ENCODE measurements around the gene SNTG2. TPM values are rescaled to one million over a fixed set of nuclear protein-coding genes. Genes with fewer than 3 reads are reported as not detected.

Gene SNTG2
- total RNA-seq, 6 experiments from 2014 or later, result not detected

DNA sequence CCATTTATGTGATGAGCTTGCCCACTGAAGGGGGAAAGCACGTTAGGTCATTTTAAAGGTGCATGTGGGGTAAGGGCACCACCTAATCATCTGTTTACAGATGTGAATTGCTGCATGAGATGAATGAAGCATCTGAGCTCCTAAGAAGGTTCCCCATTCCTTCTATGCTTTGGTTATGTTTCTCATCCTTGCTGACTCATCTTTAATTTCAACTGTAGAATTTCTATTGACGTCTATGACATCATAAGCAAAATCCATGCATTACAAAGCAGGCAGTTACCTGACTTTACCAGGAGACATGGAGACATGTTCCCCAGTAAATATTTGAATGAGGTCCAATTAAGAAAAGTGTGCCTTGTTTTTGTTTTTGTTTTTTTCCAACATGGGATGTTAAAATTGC, 2.8 kb downstream of the SNTG2 start:
- TF ChIP-seq, protein P1, sequence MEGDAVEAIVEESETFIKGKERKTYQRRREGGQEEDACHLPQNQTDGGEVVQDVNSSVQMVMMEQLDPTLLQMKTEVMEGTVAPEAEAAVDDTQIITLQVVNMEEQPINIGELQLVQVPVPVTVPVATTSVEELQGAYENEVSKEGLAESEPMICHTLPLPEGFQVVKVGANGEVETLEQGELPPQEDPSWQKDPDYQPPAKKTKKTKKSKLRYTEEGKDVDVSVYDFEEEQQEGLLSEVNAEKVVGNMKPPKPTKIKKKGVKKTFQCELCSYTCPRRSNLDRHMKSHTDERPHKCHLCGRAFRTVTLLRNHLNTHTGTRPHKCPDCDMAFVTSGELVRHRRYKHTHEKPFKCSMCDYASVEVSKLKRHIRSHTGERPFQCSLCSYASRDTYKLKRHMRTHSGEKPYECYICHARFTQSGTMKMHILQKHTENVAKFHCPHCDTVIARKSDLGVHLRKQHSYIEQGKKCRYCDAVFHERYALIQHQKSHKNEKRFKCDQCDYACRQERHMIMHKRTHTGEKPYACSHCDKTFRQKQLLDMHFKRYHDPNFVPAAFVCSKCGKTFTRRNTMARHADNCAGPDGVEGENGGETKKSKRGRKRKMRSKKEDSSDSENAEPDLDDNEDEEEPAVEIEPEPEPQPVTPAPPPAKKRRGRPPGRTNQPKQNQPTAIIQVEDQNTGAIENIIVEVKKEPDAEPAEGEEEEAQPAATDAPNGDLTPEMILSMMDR (IDR thresholded peaks at IDR 0.05), result no peak
- no peak for TF ChIP-seq POLR2A (IDR thresholded peaks at IDR 0.05)
- no peak for ATAC-seq
- intact Hi-C loops (cut with DNase I), result no loop called here

DNA sequence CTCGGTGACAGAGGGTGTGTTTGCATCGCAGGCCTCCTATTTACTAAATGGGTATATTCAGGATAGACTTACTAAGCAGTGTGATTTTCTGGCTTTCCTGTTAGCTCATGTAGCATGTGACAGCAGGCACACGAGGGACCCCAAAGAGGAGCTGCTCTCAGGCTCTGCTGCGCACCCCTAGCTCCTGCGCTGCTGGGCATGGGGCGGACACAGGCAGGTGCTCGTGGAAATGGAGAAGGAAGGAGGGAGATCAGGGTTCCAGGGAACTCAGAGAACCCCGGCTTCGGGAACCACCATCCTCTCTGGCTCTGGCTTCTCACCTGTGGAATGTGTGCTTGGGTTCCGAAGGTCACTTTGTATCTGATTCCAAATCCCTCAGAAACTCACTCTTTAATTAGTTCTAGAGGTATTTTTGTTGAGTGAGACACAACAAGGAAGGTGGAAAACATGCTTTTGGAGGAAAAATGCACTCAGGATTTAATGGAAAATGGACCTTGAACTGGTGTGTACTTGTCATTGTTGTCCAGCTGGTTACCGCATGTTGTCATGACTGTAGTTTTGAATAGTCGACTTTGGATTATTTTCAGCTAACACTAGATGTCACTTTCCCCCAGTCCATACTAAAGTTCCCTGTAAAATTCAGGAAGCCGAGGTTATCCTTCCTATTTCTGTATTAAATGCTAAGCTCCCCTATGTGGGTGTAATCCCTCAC, 3.5 kb downstream of the SNTG2 start:
- peak in 1 of 3 donors; percentile 30 for DNase-seq
- TF ChIP-seq, protein P1 (IDR thresholded peaks at IDR 0.05), result peak in 2 of 4 donors; percentile 18 to 33
- no peak for TF ChIP-seq POLR2A (IDR thresholded peaks at IDR 0.05)
- intact Hi-C loops (cut with DNase I), result no loop called here
- peak in 2 of 4 donors; percentile 57 to 76 for ATAC-seq
- no peaks in the 10 kb centered on the region for H3K36me3 ChIP-seq
- H3K4me3 ChIP-seq, result no peak overlapping the region
- no peak overlapping the region for H3K27ac ChIP-seq
- peaks cover 0 to 17% of the 10 kb centered on the region in 2 donors for H3K27me3 ChIP-seq
- 39% methylated on average over 7 of the region's 13 CpGs for WGBS (ENCODE audit: insufficient coverage, low coverage, low lambda C conversion rate, missing lambda C conversion rate)
- no peaks in the 10 kb centered on the region for H3K9me3 ChIP-seq
- H3K4me1 ChIP-seq, result peaks cover 0 to 10% (median 5%) of the 10 kb centered on the region in 4 donors

More for the DNA sequence above, 2.8 kb downstream of the SNTG2 start:
- Histone ChIP-seq H3K27ac (no peak overlapping the region), H3K9me3 (no peaks in the 10 kb centered on the region), H3K36me3 (no peaks in the 10 kb centered on the region), H3K4me1 (peaks cover 0 to 10% (median 5%) of the 10 kb centered on the region in 4 donors), H3K27me3 (peaks cover 0 to 23% of the 10 kb centered on the region in 2 donors), H3K4me3 (no peak overlapping the region)
- DNase-seq, result no peak
- 25% methylated on average over 2 of the region's 2 CpGs for WGBS (ENCODE audit: insufficient coverage, low coverage, low lambda C conversion rate, missing lambda C conversion rate)

DNA sequence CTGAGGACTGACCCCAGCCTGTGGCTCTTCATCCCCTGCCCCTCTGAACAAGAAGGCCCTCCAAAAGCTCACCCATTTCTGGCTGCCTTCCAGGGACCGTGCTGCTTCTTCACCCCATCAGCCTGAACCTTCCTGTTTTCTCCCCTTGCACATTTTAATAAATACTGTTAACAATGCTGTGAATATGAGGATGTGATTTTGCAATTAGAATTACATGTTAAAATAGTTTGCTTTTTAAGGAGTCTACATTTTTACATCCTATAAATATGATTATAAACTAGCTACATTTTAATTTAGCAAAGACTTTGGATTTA, 4.0 kb downstream of the SNTG2 start:
- 20% methylated on average over 1 of the region's 1 CpG for WGBS (ENCODE audit: insufficient coverage, low coverage, low lambda C conversion rate, missing lambda C conversion rate)
- ATAC-seq (no peak), DNase-seq (no peak)
- no peak overlapping the region for H3K27ac ChIP-seq
- no peak overlapping the region for H3K4me3 ChIP-seq
- H3K4me1 ChIP-seq, result peaks cover 0 to 7% (median 4%) of the 10 kb centered on the region in 4 donors
- H3K27me3 ChIP-seq, result peaks cover 0 to 12% of the 10 kb centered on the region in 2 donors
- no peaks in the 10 kb centered on the region for H3K36me3 ChIP-seq
- TF ChIP-seq, protein P1 (IDR thresholded peaks at IDR 0.05), result no peak
- TF ChIP-seq POLR2A (IDR thresholded peaks at IDR 0.05), result no peak
- H3K9me3 ChIP-seq, result no peaks in the 10 kb centered on the region
- intact Hi-C loops (cut with DNase I), result no loop called here

DNA sequence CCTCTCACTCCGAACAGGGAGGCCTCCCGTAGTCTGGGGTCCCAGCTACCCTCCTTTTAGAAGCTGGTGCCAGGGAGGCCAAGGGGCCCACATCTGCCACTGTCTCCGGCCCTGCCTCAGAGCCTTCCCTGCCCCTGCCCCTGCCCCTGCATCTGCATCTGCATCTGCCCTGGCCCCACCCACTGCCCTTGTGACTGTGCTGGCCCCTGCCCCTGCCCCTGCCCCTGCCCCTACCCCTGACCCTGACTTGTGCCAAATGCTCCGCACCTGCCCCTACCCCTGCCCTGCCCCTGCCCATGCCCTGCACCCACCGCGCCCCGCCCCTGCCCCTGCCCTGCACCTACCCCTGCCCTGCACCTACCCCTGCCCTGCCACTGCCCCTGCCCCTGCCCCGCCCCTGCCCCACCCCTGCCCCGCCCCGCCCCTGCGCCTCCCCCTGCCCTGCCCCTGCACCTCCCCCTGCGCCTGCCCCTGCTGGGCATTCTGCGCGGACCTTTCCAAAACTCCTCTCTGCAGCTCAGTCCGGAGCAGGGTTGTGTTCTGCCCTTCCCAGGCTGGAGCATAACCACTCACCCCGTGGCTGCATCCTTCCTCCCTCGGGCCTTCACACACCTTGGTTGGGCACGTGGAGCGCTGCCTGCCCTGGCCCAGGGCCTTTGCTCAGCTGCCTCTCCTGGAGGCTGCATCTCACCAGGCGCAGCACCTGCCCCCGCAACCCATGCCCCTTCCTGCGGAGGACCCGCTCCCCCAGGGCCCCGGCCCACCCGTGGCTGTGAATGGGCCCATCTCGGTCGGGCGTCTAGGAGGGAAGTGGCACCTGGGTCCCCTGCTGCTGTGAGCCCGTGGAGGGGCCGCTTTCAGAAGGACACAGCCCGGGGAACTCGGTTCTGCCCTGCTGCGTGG, 5.4 kb downstream of the SNTG2 start:
- ATAC-seq (peak in 1 of 4 donors; percentile 23), DNase-seq (peak in 1 of 3 donors; percentile 42)
- intact Hi-C loops (cut with DNase I), result no loop called here
- H3K27ac ChIP-seq, result no peak overlapping the region
- no peaks in the 10 kb centered on the region for H3K4me1 ChIP-seq
- no peak overlapping the region for H3K4me3 ChIP-seq
- H3K36me3 ChIP-seq, result no peaks in the 10 kb centered on the region
- WGBS (ENCODE audit: insufficient coverage, low coverage, low lambda C conversion rate, missing lambda C conversion rate), result 66% methylated on average over 17 of the region's 33 CpGs
- H3K27me3 ChIP-seq, result peaks cover 0 to 6% of the 10 kb centered on the region in 2 donors
- TF ChIP-seq, protein P1 (IDR thresholded peaks at IDR 0.05), result no peak
- TF ChIP-seq POLR2A (IDR thresholded peaks at IDR 0.05), result no peak
- no peaks in the 10 kb centered on the region for H3K9me3 ChIP-seq
